ENCODE results near the gene STX12. TPM values are rescaled to one million over a fixed set of nuclear protein-coding genes. Genes with fewer than 3 reads are reported as not detected.

STX12 gene
- total RNA-seq, 2 experiments from 2014 or later = 19.4 to 22.1 TPM

- Mint-ChIP-seq H3K4me1 (ENCODE audit: low read depth) (peaks cover 24% of the 10 kb centered on the region), H3K36me3 (ENCODE audit: low read depth) (peaks cover 6% of the 10 kb centered on the region), H3K27ac (no peak overlapping the region), H3K27me3 (no peaks in the 10 kb centered on the region), H3K4me3 (peak overlapping the region; percentile 80), H3K9me3 (no peaks in the 10 kb centered on the region)
- intact Hi-C loops (cut with micrococcal nuclease) = loop anchor here (10.0 kb wide), 1 partner anchor 122 kb away; the partner anchor contains the start of gene AHDC1
- ChIA-PET POLR2A (interaction anchor here (0.6 kb wide), 1 partner anchor 22 kb away, joined by 3 read pairs; no protein-coding TSS in a partner anchor), CTCF (no interaction called here)
- TF ChIP-seq CTCF (IDR thresholded peaks at IDR 0.05) = no peak
- no peak for DNase-seq
- no peak for ATAC-seq
These were observed 45.9 kb upstream of the STX12 start for GRCh38 chr1:27727126-27727525.

GRCh38 chr1:27736252-27736651 lies 36.8 kb upstream of the STX12 start:
- intact Hi-C loops (cut with micrococcal nuclease) = no loop called here

GRCh38 chr1:27741121-27741520 lies 31.9 kb upstream of the STX12 start:
- intact Hi-C loops (cut with micrococcal nuclease) = no loop called here
- ATAC-seq = no peak
- ChIA-PET POLR2A (interaction anchor here (0.6 kb wide), 1 partner anchor 79 kb away, joined by 3 read pairs; no protein-coding TSS in a partner anchor), CTCF (interaction anchor here (1.1 kb wide), 1 partner anchor 204 kb away, joined by 3 read pairs; no protein-coding TSS in a partner anchor)
- Mint-ChIP-seq H3K4me1 (ENCODE audit: low read depth) (no peaks in the 10 kb centered on the region), H3K36me3 (ENCODE audit: low read depth) (peaks cover 12% of the 10 kb centered on the region), H3K27ac (no peak overlapping the region), H3K9me3 (no peaks in the 10 kb centered on the region), H3K4me3 (no peak overlapping the region), H3K27me3 (no peaks in the 10 kb centered on the region)
- no peak for TF ChIP-seq CTCF (IDR thresholded peaks at IDR 0.05)
- DNase-seq = no peak

More at GRCh38 chr1:27736252-27736651, 36.8 kb upstream of the STX12 start:
- Mint-ChIP-seq H3K27me3 (no peaks in the 10 kb centered on the region), H3K9me3 (no peaks in the 10 kb centered on the region), H3K4me3 (no peak overlapping the region), H3K4me1 (ENCODE audit: low read depth) (no peaks in the 10 kb centered on the region), H3K27ac (no peak overlapping the region), H3K36me3 (ENCODE audit: low read depth) (peaks cover 13% of the 10 kb centered on the region)
- ATAC-seq = no peak
- no peak for TF ChIP-seq CTCF (IDR thresholded peaks at IDR 0.05)
- CTCF ChIA-PET = no interaction called here
- DNase-seq = no peak
- POLR2A ChIA-PET = interaction anchor here (0.7 kb wide), 1 partner anchor 240 kb away, joined by 3 read pairs; no protein-coding TSS in a partner anchor

- Mint-ChIP-seq H3K4me1 (ENCODE audit: low read depth) (no peaks in the 10 kb centered on the region), H3K4me3 (no peak overlapping the region), H3K27me3 (no peaks in the 10 kb centered on the region), H3K27ac (no peak overlapping the region), H3K36me3 (ENCODE audit: low read depth) (peaks cover 12% of the 10 kb centered on the region), H3K9me3 (no peaks in the 10 kb centered on the region)
- ChIA-PET CTCF (interaction anchor here (0.8 to 1.7 kb wide), 4 partner anchors 13 to 448 kb away, joined by 3 to 4 read pairs (median 3); partner anchors contain the start of gene FAM76A), POLR2A (interaction anchor here (1.0 kb wide), 1 partner anchor 57 kb away, joined by 4 read pairs; no protein-coding TSS in a partner anchor)
- ATAC-seq = no peak
- intact Hi-C loops (cut with micrococcal nuclease) = no loop called here
- no peak for DNase-seq
- TF ChIP-seq CTCF (IDR thresholded peaks at IDR 0.05) = no peak
These were observed 28.5 kb upstream of the STX12 start for GRCh38 chr1:27744556-27744955.

GRCh38 chr1:27745466-27745865 lies 27.6 kb upstream of the STX12 start:
- Mint-ChIP-seq H3K4me1 (ENCODE audit: low read depth) (no peaks in the 10 kb centered on the region), H3K27me3 (no peaks in the 10 kb centered on the region), H3K27ac (no peak overlapping the region), H3K4me3 (no peak overlapping the region), H3K9me3 (no peaks in the 10 kb centered on the region), H3K36me3 (ENCODE audit: low read depth) (peaks cover 17% of the 10 kb centered on the region)
- ChIA-PET POLR2A (no interaction called here), CTCF (interaction anchor here (0.8 to 1.7 kb wide), 4 partner anchors 12 to 449 kb away, joined by 3 to 5 read pairs (median 4); no protein-coding TSS in a partner anchor)
- intact Hi-C loops (cut with micrococcal nuclease) = no loop called here
- no peak for TF ChIP-seq CTCF (IDR thresholded peaks at IDR 0.05)
- no peak for DNase-seq
- ATAC-seq = no peak
